CD4-positive, alpha-beta T cell treated with Interleukin-1 beta for 1 hour (primary cell): Measurements from ENCODE around the gene TTC16.
A peak's percentile ranks its signal among the peaks of the same experiment; 100 is the strongest.

Experiments used
- DNase-seq, 2 donors: peaks; one replicate each; pipeline ENCODE4 v3.0.0-alpha.2; 2020 to 2022

The TTC16 gene

GRCh38 chr9:127721391-127721821, 5.5 kb downstream of the TTC16 start:
- peak in 1 of 2 donors; percentile 30 for DNase-seq

GRCh38 chr9:127722055-127722745, 6.3 kb downstream of the TTC16 start:
- DNase-seq = no peak

- DNase-seq = no peak
These were observed 7.1 kb downstream of the TTC16 start for GRCh38 chr9:127723013-127723412.

- no peak for DNase-seq
These were observed 7.6 kb downstream of the TTC16 start for GRCh38 chr9:127723444-127723843.

GRCh38 chr9:127724012-127724411, 8.1 kb downstream of the TTC16 start:
- DNase-seq = no peak

GRCh38 chr9:127726871-127727270, 11.0 kb downstream of the TTC16 start:
- DNase-seq = no peak

GRCh38 chr9:127728808-127729207, 12.9 kb downstream of the TTC16 start:
- DNase-seq = no peak

- DNase-seq = no peak
These were observed 13.8 kb downstream of the TTC16 start for GRCh38 chr9:127729522-127730256.

- no peak for DNase-seq
These were observed 14.4 kb downstream of the TTC16 start for GRCh38 chr9:127730262-127730661.

GRCh38 chr9:127730799-127731410, 15.0 kb downstream of the TTC16 start:
- no peak for DNase-seq

- no peak for DNase-seq
These were observed 16.1 kb downstream of the TTC16 start for GRCh38 chr9:127731938-127732337.

- no peak for DNase-seq
These were observed 16.6 kb downstream of the TTC16 start for GRCh38 chr9:127732444-127732843.

- no peak for DNase-seq
These were observed 17.7 kb downstream of the TTC16 start for GRCh38 chr9:127733614-127734013.

- no peak for DNase-seq
These were observed 18.4 kb downstream of the TTC16 start for GRCh38 chr9:127734247-127734746.

GRCh38 chr9:127734747-127735529, 19.1 kb downstream of the TTC16 start, which contains the start of gene TOR2A:
Gene TOR2A, minus strand, starts transcription at chr9:127735294. Its CDS starts 24 bp downstream, at chr9:127735270.
- peak; percentile 98 to 99 for DNase-seq

- no peak for DNase-seq
These were observed 19.8 kb downstream of the TTC16 start for GRCh38 chr9:127735530-127736185.

GRCh38 chr9:127738666-127739065, 22.8 kb downstream of the TTC16 start:
- DNase-seq = no peak

GRCh38 chr9:127739614-127740330, 23.9 kb downstream of the TTC16 start:
- no peak for DNase-seq

GRCh38 chr9:127741831-127742434, 26.1 kb downstream of the TTC16 start:
- DNase-seq = no peak

GRCh38 chr9:127742435-127743088, 26.7 kb downstream of the TTC16 start:
- DNase-seq = no peak
